ENCODE data around the gene SLC15A3.
"Not testable (repeated sequence)": the region's sequence is repeated elsewhere in the genome, so short reads cannot be mapped to it uniquely, and the experiment has no call there.

SLC15A3 gene

DNA sequence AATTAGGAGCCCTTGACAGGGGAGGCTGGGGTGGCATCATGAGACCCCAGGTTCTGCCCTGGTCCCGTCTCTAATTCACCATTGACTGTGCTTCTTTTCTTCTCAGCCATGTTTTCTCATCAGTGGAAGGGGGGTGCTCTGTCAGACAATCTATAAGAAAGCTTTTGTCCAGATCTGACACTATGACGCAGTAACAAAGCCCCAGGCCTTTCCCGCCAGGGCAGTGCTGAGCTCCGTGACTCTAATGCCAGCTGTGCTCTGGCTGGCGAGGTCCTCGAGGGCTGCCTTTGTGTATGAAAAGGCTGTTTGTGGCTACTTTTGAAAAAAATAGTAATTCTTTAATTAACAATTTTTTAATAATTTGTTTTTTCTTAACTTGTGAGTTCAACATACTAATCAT lies 22.8 kb upstream of the SLC15A3 start:
- DNase-seq (ENCODE audit: low spot score): peak; percentile 78

DNA sequence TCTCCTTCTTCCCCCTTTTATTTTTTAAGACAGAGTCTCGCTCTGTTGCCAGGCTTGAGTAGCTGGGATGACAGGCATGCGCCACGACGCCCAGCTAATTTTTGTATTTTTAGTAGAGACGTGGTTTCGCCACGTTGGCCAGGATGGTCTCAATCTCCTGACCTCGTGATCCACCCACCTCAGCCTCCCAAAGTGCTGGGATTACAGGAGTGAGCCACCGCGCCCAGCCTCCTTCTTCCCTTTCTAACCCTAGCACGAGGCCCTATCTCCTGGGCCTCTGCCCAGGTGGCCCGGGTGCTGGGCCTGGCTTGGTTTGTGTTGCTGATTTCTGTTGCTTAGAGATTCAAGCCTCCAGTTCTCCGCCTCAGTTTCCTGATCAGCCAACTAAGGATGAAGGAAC lies 22.3 kb upstream of the SLC15A3 start:
- not testable (repeated sequence) for DNase-seq (ENCODE audit: low spot score)

DNA sequence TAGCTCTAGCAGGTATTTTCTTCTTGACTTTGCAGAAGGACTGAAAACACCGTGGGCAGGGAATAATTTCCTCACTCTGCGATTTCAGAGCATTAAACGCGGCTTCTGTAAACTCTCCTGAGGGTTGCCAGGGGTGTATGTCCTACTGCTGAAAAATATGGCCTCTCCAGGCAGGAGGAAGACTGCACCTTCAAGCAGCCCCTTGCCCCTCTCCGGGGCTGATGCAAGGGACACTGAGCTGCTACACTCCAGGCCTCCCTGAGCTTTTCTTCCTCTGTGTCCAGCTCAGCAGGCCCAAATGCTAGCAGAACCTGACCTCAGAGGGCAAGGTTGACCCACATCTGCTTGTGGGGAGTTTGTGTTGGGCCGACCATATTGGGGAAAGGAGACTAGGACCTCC lies 21.7 kb upstream of the SLC15A3 start:
- no peak for DNase-seq (ENCODE audit: low spot score)

DNA sequence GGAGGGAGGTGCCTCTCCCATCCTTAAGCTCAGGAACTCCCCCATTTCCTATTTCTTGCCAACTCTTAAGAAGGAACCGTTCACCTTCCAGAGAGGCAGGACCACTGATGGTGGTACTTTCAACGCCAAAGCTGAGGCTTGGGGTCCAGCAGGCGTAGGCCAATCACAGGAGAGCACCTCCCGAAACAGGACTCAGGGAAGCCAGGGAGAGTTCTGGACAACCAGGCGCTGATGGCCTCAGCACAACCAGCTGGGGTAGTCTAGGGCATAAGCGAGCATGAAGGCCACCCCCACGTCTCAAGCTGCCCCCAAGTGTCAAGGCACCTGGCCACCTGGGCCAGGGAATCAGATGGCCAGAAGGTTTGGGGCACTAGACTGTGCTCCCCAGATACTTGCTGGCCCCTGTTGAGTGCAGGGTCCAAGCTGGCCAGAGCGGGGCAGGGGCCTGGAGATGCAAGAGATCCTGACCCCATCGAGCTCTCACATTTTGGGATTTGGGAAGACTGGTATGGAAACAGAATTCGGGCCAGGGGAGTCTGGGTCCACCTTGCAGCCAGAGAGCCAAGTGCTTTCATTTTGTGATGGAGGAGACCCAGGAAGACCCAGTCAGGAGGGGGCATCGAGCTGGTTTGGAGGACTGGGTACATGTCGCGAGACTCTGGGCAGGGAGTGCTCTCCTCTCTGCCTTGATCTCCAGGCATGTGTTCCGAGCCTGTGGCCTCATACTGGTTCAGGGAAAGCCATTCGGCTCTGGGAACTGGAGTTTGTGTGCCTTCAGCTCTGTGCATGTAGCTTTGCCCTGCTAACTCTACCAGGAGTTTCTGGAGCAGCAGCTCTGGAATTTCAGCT lies 20.4 kb upstream of the SLC15A3 start:
- DNase-seq (ENCODE audit: low spot score): no peak

DNA sequence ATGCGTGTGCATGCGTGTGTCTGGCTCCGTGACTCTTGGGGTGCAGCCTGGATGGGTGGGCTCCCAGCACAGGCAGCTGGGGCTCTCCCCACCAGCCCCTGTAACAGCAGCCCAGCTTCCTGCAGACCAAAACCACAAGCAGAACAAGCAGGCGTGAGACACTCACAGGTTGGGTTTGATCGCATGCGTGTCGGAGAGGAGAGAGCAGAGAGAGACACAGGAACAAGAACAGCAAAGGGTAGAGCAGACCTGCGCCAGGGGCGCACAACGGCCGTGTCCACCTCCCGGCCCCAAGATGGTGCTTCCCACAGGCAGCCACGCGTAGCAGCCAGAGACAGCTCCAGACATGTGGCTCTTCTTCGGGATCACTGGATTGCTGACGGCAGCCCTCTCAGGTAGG lies 19.5 kb upstream of the SLC15A3 start, which contains the start of gene CD6:
CD6 (plus strand) TSS at position 161 of the 400 bp plus-strand sequence; CDS start at position 347, 186 bp downstream.
- no peak for DNase-seq (ENCODE audit: low spot score)

DNA sequence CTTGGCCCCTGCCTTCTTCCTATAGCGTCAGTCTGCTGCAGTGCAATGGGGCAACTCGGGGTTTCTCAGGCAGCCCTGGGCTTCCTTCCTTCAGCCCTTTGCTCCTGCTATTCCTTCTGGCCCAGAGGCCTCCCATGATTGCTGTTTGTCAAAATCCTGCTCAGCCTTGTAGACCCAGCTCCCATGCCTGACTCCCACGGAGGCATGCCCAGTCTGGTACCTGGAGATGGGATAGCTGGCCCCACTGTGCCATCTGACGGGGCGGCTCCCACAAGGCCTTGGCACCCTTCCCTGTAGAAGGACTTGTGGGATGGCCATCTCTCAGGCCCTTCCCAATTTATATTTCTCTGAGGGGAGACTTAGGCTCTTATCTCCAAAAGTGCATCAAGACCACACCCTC lies 18.9 kb upstream of the SLC15A3 start:
- no peak for DNase-seq (ENCODE audit: low spot score)

DNA sequence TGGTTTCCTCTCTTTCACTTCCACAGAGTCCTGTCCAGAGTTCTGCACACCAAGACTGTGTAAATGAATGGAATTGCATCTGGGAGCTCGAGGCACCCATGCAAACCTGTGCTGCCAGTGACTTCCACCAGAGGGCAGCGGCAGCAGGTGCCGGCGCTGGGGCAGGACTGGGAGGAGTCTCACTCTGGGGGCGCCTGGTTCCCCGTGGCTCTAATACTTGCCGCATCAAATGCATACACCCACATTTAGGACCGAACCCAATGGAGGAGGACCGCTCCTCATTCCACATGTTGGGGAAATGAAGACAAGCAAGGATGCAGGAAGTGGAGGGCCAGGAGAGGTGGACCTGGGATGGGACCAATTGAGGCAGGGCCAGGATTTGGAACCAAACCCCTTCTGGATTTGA lies 18.4 kb upstream of the SLC15A3 start:
- no peak for DNase-seq (ENCODE audit: low spot score)

DNA sequence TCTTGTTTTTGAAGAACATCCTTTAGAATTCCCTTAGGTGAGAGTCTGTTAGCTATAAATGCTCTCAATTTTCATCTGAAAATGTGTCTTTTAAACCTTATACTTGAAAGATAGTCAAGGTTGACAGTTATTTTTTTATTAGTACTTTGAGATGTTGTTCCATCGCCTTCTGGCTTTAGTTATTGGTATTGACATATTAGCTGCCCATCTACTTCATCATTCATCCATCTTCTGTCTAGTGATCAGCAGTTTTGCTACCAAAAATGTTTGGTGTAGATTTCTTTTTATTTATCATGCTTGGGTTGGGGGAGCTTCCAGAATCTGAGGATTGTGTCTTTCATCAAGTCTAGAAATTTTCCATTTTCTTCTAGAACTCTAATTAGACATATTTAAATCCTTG lies 16.2 kb upstream of the SLC15A3 start:
- DNase-seq (ENCODE audit: low spot score): no peak

DNA sequence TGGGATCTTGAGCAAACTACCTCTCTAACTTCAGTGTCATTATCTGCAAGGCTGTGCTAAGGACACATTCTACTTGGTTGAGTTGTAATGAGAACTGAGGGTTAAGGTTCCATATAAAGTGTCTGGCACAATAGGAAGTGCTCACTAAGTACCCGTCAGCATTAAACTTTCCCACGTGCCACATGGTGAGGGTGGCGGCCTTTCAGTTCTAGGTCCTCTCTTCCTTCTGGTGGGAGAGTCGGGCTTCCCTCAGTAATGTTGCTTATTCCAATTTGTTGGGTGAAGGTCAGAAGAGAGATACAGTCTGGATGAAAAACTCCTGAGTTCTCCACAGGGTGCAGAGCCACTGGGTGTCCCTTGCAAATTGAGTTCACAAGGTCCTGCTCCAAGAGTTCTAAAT lies 14.9 kb upstream of the SLC15A3 start:
- no peak for DNase-seq (ENCODE audit: low spot score)

DNA sequence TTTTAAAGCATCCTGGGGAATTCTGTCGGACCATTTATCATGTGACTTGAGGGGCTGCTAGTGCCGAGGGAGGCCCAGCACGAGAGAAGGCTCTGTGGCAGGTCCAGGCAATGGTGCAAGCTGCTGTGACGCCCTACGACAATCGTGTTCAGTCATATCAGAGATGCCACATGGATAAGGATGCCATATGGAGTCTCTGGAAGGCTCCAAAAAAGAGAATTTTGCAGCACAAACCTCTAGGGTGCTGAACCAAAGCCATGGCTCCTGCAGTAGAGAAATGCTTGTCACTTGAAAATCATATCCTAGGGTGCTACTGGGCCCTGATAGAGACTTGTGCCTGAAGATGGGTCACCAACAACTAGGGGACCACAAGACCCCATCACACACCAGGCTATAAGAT lies 12.8 kb upstream of the SLC15A3 start:
- DNase-seq (ENCODE audit: low spot score): no peak

DNA sequence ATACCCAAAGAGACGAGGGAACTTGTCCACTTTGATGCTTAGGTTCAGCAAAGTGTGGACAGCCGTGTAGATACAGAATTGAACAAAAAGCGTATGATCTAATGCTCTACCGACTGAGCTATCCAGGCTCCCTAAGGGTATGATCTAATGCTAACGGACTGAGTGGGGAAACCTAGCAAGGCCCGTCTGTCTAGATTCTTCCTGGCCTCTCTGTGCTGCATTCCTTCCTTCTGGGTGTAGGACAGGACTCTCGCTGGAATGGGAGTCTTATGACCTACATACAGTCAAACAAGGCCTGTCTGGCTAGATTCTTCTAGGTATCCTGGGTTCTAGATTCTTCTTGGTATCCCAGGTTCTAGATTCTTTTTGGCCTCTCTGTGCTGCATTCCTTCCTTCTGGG lies 8.4 kb upstream of the SLC15A3 start:
- DNase-seq (ENCODE audit: low spot score): no peak

DNA sequence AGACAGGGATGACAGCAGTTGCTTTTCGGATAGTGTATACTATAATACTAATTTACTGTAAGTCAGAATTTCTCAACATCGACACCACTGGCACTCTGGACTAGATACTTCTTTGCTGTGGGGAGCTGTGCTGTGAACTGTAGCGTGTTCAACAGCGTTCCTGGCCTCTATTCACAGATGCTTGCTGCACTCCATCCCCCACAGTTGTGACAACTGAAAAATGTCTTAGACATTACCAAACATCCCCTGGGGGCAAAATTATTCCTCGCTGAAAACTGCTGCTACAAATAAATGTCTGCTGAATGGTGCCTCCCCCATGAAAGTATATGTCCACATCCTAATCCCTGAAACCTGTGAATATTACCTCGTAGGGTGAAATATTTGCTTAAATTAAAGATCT lies 7.5 kb upstream of the SLC15A3 start:
- no peak for DNase-seq (ENCODE audit: low spot score)

DNA sequence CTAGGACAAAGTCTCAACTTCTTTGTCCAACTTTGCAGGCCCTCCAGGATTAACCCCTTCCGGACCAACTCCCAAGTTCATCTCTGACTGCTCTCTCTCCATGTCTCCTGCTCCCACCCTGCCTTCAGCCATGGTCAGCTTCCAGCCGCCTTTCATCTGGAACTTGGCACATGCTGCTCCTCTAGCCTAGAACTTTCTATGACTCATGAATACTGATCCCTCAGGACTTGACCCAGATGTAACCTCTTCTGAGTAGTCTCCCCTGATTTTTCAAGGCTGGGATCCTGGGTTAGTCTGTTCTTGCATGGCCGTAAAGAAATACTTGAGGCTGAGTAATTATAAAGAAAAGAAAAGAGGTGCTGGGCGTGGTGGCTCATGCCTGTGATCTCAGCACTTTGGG lies 5.2 kb upstream of the SLC15A3 start:
- no peak for DNase-seq (ENCODE audit: low spot score)

DNA sequence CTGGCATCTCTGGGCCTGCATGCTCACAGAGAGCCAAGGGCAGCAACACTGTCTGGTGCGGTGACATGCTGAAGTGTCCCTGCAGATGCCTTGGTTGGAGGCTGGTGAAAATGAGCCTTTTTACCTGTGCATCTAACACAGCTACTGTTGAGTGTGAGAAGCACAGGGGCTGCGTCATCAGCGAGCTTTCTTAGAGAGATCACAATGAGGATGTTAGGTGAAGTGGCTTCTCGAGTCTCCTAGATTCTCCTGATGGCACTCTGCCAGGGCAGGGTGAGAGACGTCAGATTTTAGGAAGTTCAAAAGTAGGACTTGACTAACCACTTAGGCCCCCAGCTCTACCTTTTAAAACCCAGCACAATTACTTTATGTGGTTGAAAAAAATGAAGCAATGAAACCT lies 3.6 kb upstream of the SLC15A3 start:
- DNase-seq (ENCODE audit: low spot score): no peak

DNA sequence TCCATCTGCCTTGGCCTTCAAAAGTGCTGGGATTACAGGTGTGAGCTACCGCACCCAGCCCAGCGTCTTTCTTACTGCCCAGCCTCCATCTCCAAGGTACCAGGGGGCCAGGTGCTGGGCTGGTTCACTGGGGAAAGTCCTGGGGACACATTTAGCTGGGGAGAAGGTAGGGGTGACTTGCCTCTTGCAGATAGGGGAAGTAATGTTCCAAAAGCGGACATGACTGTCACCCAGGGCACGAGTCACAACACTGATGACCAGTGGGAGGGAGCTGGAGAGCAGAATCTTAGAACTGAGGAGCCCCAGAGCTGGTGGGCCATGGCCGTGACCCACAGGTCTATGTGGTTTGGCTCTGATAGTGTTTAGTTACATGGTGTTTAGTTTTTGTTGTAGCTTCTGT lies 2.4 kb upstream of the SLC15A3 start:
- no peak for DNase-seq (ENCODE audit: low spot score)

DNA sequence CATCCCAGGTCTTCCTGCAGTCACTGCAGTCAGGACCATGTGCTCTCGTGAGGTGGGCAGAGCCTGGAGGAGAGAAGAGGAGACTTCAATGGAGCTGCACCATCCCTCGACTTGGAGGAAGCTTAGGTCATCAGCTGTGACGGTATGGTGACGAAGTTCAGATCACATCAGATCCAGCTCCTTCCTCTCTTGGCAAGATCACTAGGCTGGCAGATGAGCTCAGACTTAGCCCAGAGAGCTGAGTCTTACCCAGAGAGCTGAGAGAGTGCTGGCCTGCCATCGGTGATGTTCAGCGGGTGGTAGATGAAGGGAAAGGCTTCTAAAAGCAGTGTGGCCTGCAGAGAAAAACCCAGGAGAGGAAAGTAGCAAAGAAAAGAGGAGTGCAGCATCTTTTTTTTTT lies 1.8 kb upstream of the SLC15A3 start:
- DNase-seq (ENCODE audit: low spot score): no peak

DNA sequence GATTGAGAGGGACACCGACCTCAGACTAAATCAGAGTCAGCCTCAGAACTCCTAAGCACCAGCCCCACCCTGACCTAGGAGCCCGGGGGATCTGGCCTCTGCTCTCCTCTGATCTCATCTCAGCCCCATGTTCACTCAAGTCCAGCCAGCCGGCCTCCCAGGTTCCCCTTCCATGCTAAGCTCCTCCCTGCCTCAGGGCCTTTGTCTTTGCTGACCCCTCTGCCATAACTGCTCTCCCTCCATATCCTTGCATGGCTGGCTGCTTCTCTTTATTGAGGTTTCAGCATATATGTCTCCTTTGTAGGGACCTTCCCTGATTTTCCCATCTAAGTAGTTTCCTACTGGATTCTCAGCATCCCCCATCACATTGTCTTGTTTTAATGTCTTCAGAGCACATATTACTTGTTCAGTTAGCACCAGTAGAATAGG lies 780 bp upstream of the SLC15A3 start:
- DNase-seq (ENCODE audit: low spot score): no peak

DNA sequence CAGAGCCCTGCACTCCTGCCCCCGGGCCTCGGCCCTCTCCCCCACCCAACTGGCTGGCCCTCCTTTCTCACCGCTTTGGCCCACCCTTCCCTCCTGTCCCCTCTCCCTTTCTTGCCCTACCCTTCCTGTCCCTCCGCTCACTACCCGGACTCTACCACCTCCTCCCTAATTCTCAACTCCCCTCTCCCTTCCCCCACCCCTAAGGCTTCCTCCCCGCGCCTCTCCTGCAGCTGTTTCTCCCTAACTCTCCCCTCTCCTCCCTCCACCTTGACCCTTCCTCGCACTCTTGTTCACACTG lies 421 bp downstream of the SLC15A3 start:
- no peak for DNase-seq (ENCODE audit: low spot score)

DNA sequence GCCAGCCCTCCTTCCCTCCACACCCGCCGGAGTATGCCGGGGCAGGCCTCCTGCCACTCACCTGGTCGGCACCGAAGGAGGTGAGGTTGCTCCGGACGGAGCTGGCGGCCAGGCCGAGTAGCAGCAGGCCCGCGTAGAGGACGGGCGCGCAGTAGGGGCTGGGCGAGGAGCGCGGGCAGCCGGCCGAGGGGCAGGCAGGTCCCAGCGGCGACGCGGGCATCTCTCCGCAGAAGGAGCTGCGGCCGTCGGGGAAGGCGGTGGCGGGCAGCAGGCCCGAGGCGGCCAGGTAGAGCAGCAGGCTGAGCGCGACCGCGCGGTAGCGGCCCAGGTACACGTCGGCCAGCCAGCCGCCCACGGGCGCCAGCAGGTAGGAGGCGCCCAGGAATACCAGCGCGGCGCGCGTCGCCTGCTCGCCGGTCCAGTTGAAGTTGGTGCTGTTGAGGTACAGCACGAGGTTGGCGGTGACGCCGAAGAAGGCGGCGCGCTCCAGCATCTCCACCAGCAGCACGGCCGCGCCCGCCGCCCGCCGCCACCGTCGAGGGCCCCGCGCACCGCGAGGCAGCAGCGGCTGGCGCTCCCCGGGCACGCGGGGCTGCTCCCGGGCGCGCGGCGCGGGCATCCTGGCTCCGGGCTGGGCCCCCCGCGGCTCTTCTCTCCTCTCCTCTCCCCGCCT lies 907 bp downstream of the SLC15A3 start:
- no peak for DNase-seq (ENCODE audit: low spot score)

DNA sequence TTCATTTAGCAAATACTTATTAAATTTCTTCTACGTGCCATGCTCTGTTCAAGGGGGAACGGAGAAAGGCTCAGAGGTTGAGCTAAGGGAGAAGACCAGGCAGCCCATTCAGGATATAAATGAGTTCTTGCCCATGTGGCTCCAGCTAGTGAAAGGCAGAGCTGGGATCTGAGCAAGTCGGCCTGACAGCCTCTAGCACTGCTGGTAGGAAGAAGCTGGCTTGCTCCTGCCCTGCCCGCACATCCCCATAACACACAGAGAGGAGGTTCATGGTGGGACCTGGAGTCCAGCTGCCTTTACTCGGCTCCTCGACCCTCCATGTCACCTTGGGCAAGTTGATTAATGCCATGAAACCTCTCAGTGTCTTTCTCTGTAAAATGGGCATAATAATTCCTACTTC lies 2.0 kb downstream of the SLC15A3 start:
- no peak for DNase-seq (ENCODE audit: low spot score)

DNA sequence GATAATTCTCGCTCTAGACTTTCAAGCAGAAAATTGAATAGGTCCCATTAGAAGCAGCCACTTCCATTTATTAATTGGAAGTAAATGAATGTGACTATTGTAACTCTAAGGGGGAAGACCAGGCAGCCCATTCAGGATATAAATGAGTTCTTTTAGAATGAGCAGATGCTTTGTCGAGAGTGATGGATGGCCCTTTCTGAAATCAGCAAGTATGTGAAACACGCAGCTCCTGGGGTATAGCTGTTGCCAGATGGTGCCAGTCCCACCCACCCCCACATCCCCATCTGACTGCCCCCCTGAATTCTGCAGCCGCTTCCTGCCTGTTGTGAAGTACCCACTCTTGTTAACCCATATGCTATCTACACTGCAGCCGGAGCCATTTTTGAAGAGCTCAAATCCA lies 3.7 kb downstream of the SLC15A3 start:
- DNase-seq (ENCODE audit: low spot score): no peak

DNA sequence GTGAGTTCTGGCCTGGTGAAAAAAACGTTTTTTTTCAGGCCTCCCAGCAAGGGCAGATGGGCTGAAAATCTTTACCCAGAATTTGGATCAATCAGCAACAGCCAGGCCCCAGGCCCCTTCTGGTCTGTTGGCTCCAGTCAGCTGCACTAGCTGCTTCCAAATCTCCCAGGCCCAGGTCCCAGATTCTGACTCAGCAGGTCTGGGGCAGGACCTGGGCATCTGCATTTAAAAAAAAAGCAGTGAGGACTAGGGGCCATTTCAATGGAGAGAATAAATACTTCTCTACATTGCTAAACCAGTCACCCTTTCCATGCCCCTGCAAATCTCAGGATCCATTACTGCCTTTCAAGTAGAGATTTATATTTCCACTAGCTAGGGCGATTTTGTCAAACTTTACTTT lies 4.3 kb downstream of the SLC15A3 start:
- peak; percentile 40 for DNase-seq (ENCODE audit: low spot score)

DNA sequence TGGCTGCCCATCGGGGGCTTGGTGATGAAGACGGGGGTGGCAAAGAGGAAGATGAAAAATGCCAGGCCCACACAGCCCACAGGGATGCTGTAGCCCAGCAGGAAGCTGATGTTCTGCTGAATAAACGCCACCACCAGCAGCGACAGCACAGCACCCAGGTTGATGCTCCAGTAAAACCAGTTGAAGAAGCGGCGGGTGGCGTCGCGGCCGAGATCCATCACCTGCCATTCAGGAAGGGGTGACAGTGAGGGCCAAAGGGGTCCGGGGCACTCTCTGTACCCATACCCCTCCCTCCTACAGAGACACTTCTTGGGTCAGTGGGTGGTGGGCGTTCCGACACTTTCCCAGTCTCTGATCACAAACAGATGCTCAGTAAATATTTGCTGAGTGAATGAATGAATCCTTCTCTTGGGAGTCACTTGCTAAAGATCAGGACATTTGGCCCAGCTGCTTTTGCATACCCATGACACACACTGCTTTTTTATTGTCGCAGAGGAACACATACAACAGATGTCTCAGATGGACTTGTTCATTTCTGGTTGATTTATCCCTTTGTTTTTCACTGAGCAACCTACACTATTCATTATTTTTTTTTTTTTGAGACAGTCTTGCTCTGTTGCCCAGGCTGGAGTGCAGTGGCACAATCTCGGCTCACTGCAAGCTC lies 5.2 kb downstream of the SLC15A3 start:
- DNase-seq (ENCODE audit: low spot score): no peak

All from globus pallidus (tissue), 1 donor.